Gastrocnemius medialis (tissue), 4 donors: Measurements from ENCODE around the gene CHRNE.

Source experiments
- CTCF ChIP-seq, 5 experiments: fragments of 450-650 bp in 3 of 5; fragments of 200-600 bp in 2 of 5; sonication (generic) in 2 of 5; IDR thresholded peaks in 4 of 5; conservative IDR thresholded peaks in 1 of 5; 1 replicate in 4 of 5; 2 replicates in 1 of 5; pipeline ENCODE4 v1.5.1; 2016 to 2019; ENCODE audit warnings: antibody characterized with exemption in 5 of 5, mild to moderate bottlenecking in 3 of 5, moderate library complexity in 3 of 5
- POLR2A ChIP-seq, 2 donors: fragments of 450-650 bp; IDR thresholded peaks; one replicate each; pipeline ENCODE4 v1.6.1; 2017; ENCODE audit warnings: antibody characterized with exemption in 2 of 2, mild to moderate bottlenecking in 2 of 2, moderate library complexity in 2 of 2

GRCh38 chr17:4941319-4941610 is 38.4 kb upstream of the CHRNE start:
- TF ChIP-seq POLR2A (IDR thresholded peaks at IDR 0.05) (no peak), CTCF (IDR thresholded peaks at IDR 0.05 in 4 of 5, conservative IDR thresholded peaks at IDR 0.05 in 1 of 5) (no peak)
